HEK293 (cell line): ENCODE results near the gene TBCE.

ENCODE experiments used
- BCL11B ChIP-seq: fragments of 450-650 bp; formaldehyde crosslinking; IDR thresholded peaks from 2 replicates; pipeline ENCODE4 v1.5.1; 2016; ENCODE audit warnings: low read depth, missing biosample characterization, missing genetic modification characterization
- ELK4 ChIP-seq: IDR thresholded peaks from 2 replicates; pipeline ENCODE4 v1.6.1; 2011; ENCODE audit warnings: mild to moderate bottlenecking, low read depth, low read length, borderline replicate concordance
- GLI2 ChIP-seq: fragments of 450-650 bp; formaldehyde crosslinking; IDR thresholded peaks from 2 replicates; pipeline ENCODE4; 2017; ENCODE audit warnings: missing biosample characterization, missing genetic modification characterization, low read depth, borderline replicate concordance
- HIC1 ChIP-seq: fragments of 450-650 bp; formaldehyde crosslinking; IDR thresholded peaks from 2 replicates; pipeline ENCODE4 v1.5.1; 2016; ENCODE audit warnings: missing biosample characterization, missing genetic modification characterization
- INSM2 ChIP-seq: fragments of 450-650 bp; formaldehyde crosslinking; IDR thresholded peaks from 2 replicates; pipeline ENCODE4 v1.5.1; 2016; ENCODE audit warnings: missing biosample characterization, missing genetic modification characterization
- KLF7 ChIP-seq: fragments of 450-650 bp; formaldehyde crosslinking; IDR thresholded peaks from 2 replicates; pipeline ENCODE4 v1.5.1; 2016; ENCODE audit warnings: missing biosample characterization, missing genetic modification characterization, borderline replicate concordance
- MEIS1 ChIP-seq: sonication (generic); formaldehyde crosslinking; IDR thresholded peaks from 2 replicates; pipeline ENCODE4 v1.8.1; 2022; ENCODE audit warnings: missing genetic modification reagents, mild to moderate bottlenecking, borderline replicate concordance
- MZF1 ChIP-seq: fragments of 450-650 bp; formaldehyde crosslinking; IDR thresholded peaks from 2 replicates; pipeline ENCODE4 v1.5.1; 2017; ENCODE audit warnings: missing biosample characterization, missing genetic modification characterization, borderline replicate concordance
- PRDM1 ChIP-seq: fragments of 450-650 bp; formaldehyde crosslinking; IDR thresholded peaks from 2 replicates; pipeline ENCODE4; 2016; ENCODE audit warnings: missing biosample characterization, missing genetic modification characterization
- PRDM4 ChIP-seq: fragments of 450-650 bp; formaldehyde crosslinking; IDR thresholded peaks from 2 replicates; pipeline ENCODE4 v1.5.1; 2017; ENCODE audit warnings: missing biosample characterization, missing genetic modification characterization
- RBAK ChIP-seq: fragments of 450-650 bp; formaldehyde crosslinking; IDR thresholded peaks from 2 replicates; pipeline ENCODE4 v1.5.1; 2016; ENCODE audit warnings: missing biosample characterization, missing genetic modification characterization
- YY1 ChIP-seq: fragments of 450-650 bp; formaldehyde crosslinking; IDR thresholded peaks from 2 replicates; pipeline ENCODE4 v1.5.1; 2018; ENCODE audit warnings: missing biosample characterization, missing genetic modification characterization
- ZBTB1 ChIP-seq: fragments of 450-650 bp; formaldehyde crosslinking; IDR thresholded peaks from 2 replicates; pipeline ENCODE4 v1.5.1; 2016; ENCODE audit warnings: missing biosample characterization, missing genetic modification characterization
- ZBTB11 ChIP-seq: fragments of 450-650 bp; formaldehyde crosslinking; conservative IDR thresholded peaks from 2 replicates; pipeline ENCODE4 v1.5.1; 2016; ENCODE audit warnings: low read depth, missing biosample characterization, missing genetic modification characterization
- ZNF121 ChIP-seq: fragments of 450-650 bp; formaldehyde crosslinking; IDR thresholded peaks from 2 replicates; pipeline ENCODE4 v1.5.1; 2016; ENCODE audit warnings: missing biosample characterization, missing genetic modification characterization
- ZNF26 ChIP-seq: fragments of 450-650 bp; formaldehyde crosslinking; IDR thresholded peaks from 2 replicates; pipeline ENCODE4 v1.5.1; 2016; ENCODE audit warnings: missing biosample characterization, missing genetic modification characterization
- ZNF266 ChIP-seq: fragments of 450-650 bp; formaldehyde crosslinking; IDR thresholded peaks from 2 replicates; pipeline ENCODE4 v1.5.1; 2016; ENCODE audit warnings: missing biosample characterization, missing genetic modification characterization, low read depth
- ZNF48 ChIP-seq: fragments of 450-650 bp; formaldehyde crosslinking; IDR thresholded peaks from 2 replicates; pipeline ENCODE4 v1.5.1; 2016; ENCODE audit warnings: missing biosample characterization, missing genetic modification characterization
- ZNF626 ChIP-seq: fragments of 450-650 bp; sonication (Bioruptor Pico); formaldehyde crosslinking; IDR thresholded peaks from 2 replicates; pipeline ENCODE4 v1.5.1; 2018; ENCODE audit warnings: missing biosample characterization, missing genetic modification characterization, inconsistent platforms
- ZNF660 ChIP-seq: fragments of 450-650 bp; IDR thresholded peaks from 2 replicates; pipeline ENCODE4 v1.5.1; 2018; ENCODE audit warnings: missing biosample characterization, mild to moderate bottlenecking, missing genetic modification characterization
- ZNF670 ChIP-seq: fragments of 450-650 bp; formaldehyde crosslinking; IDR thresholded peaks from 2 replicates; pipeline ENCODE4 v1.5.1; 2016; ENCODE audit warnings: missing biosample characterization, missing genetic modification characterization, low read depth
- ZNF701 ChIP-seq: fragments of 450-650 bp; formaldehyde crosslinking; IDR thresholded peaks from 2 replicates; pipeline ENCODE4 v1.5.1; 2016; ENCODE audit warnings: missing biosample characterization, missing genetic modification characterization
- ZSCAN4 ChIP-seq: fragments of 450-650 bp; formaldehyde crosslinking; IDR thresholded peaks from 2 replicates; pipeline ENCODE4 v1.5.1; 2017; ENCODE audit warnings: missing biosample characterization, missing genetic modification characterization
- ZXDB ChIP-seq: fragments of 450-650 bp; formaldehyde crosslinking; IDR thresholded peaks from 2 replicates; pipeline ENCODE4 v1.5.1; 2016; ENCODE audit warnings: missing biosample characterization, missing genetic modification characterization

TBCE gene

GRCh38 chr1:235367000-235367908 lies at the start of gene TBCE (continued):
- TF ChIP-seq ZNF121 (tag by site-specific recombination) = no peak
- 0 out of 2 replicates have a peak, but pooled peaks have one; percentile 29 for TF ChIP-seq ZSCAN4 (tag by site-specific recombination)
- TF ChIP-seq PRDM1 = peak; percentile 87
- peak; percentile 18; the same call in 1 of the 2 replicates for TF ChIP-seq ZBTB1 (tag by site-specific recombination)
- no peak; the same call in 1 of the 2 replicates for TF ChIP-seq INSM2 (tag by site-specific recombination)
- TF ChIP-seq KLF7 = no peak; the same call in 1 of the 2 replicates
- peak; percentile 87; the same call in 1 of the 2 replicates for TF ChIP-seq ZNF660
- TF ChIP-seq ZNF701 (tag by site-specific recombination) = no peak
- no peak for TF ChIP-seq RBAK (tag by site-specific recombination)
- TF ChIP-seq PRDM4 (tag by site-specific recombination) = no peak
- peak; percentile 66 for TF ChIP-seq ZBTB11
- peak; percentile 88 for TF ChIP-seq ZXDB (tag by site-specific recombination)
- TF ChIP-seq ZNF48 (tag by site-specific recombination) = no peak
- TF ChIP-seq YY1 (tag by site-specific recombination) = 0 out of 2 replicates have a peak, but pooled peaks have one; percentile 19
- TF ChIP-seq HIC1 = no peak
- no peak for TF ChIP-seq ZNF26 (tag by site-specific recombination)
- no peak for TF ChIP-seq ZNF266 (tag by site-specific recombination)
- no peak for TF ChIP-seq MEIS1 (CRISPR knock-in tag)
- TF ChIP-seq MZF1 (tag by site-specific recombination) = 0 out of 2 replicates have a peak, but pooled peaks have one; percentile 13
- TF ChIP-seq ZNF670 (tag by site-specific recombination) = no peak
- no peak for TF ChIP-seq GLI2 (tag by site-specific recombination)
- peak; percentile 85; the same call in 1 of the 2 replicates for TF ChIP-seq BCL11B
- TF ChIP-seq ELK4 = no peak
- TF ChIP-seq ZNF626 (tag by site-specific recombination) = no peak
